ENCODE measurements around the gene CACYBP.

DNA sequence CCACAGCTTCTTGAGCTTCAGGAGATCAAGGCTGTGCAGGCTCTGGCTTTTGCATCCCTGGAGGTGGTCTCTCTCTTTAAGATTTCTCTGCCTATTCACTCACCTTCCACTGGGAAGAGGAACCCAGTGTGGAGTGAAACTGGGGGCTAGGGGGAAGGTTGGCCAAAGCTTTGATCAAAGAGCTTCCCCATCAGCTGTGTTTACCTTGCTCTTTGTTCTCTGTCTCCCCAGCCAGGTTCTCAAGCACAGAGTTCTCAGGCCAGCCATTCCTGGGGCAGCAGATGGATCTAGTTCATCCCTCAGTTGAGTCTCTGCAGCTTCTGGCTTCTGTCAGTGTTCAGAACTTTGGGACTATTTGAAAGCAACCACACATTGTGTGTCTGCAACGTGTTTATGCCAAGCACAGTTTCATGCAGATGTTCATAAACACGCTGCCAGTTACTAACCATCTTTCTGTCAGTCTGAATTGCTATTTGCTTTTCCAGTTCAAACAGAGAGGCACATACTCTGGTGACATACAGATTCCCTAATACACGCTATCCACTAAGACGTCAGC, 40.7 kb downstream of the CACYBP start:
- TF ChIP-seq, protein P1, sequence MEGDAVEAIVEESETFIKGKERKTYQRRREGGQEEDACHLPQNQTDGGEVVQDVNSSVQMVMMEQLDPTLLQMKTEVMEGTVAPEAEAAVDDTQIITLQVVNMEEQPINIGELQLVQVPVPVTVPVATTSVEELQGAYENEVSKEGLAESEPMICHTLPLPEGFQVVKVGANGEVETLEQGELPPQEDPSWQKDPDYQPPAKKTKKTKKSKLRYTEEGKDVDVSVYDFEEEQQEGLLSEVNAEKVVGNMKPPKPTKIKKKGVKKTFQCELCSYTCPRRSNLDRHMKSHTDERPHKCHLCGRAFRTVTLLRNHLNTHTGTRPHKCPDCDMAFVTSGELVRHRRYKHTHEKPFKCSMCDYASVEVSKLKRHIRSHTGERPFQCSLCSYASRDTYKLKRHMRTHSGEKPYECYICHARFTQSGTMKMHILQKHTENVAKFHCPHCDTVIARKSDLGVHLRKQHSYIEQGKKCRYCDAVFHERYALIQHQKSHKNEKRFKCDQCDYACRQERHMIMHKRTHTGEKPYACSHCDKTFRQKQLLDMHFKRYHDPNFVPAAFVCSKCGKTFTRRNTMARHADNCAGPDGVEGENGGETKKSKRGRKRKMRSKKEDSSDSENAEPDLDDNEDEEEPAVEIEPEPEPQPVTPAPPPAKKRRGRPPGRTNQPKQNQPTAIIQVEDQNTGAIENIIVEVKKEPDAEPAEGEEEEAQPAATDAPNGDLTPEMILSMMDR (IDR thresholded peaks at IDR 0.05; ENCODE audit: insufficient read depth, low read length, poor library complexity, severe bottlenecking): no peak
- TF ChIP-seq EZH2phosphoT487 (conservative IDR thresholded peaks at IDR 0.05; ENCODE audit: low read length): no peak
